CD14-positive monocyte (primary cell): Measurements from ENCODE around the gene NNAT. TPM values are rescaled to one million over a fixed set of nuclear protein-coding genes. Genes with fewer than 3 reads are reported as not detected.

Experiments
- DNase-seq, 3 donors: peaks; one replicate each; pipeline ENCODE4 v3.0.0-alpha.2; 2011 to 2022
- H2AFZ ChIP-seq: 2 replicates; pipeline ENCODE4 v1.6.0; 2012; ENCODE audit warnings: mild to moderate bottlenecking, low read depth, low read length, inconsistent platforms; ENCODE audit not compliant: insufficient read depth, poor library complexity, severe bottlenecking
- H3K27ac ChIP-seq, 2 donors: 1 replicate in 1 of 2; 2 replicates in 1 of 2; pipeline ENCODE4 v1.5.1; 2012 to 2013; ENCODE audit warnings: low read length in 2 of 2, control low read depth in 1 of 2, inconsistent platforms in 1 of 2, low read depth in 1 of 2, mild to moderate bottlenecking in 1 of 2
- H3K27me3 ChIP-seq, 2 donors: one replicate each; pipeline versions ENCODE4 v1.6.0 to v1.6.1; 2011 to 2013; ENCODE audit warnings: low read length in 2 of 2; ENCODE audit not compliant: control insufficient read depth in 2 of 2, insufficient read depth in 2 of 2
- H3K36me3 ChIP-seq, 2 donors: replicated peaks in 1 of 2; 1 replicate in 1 of 2; 2 replicates in 1 of 2; pipeline versions ENCODE4 v1.5.1 to v1.6.1; 2012 to 2013; ENCODE audit warnings: low read length in 2 of 2, control low read depth in 1 of 2, inconsistent platforms in 1 of 2, mild to moderate bottlenecking in 1 of 2; ENCODE audit not compliant: insufficient read depth in 2 of 2, control insufficient read depth in 1 of 2
- H3K4me1 ChIP-seq, 2 donors: 1 replicate in 1 of 2; 2 replicates in 1 of 2; pipeline versions ENCODE4 v1.5.1 to v1.6.1; 2012 to 2013; ENCODE audit warnings: low read length in 2 of 2, control low read depth in 1 of 2, inconsistent platforms in 1 of 2, mild to moderate bottlenecking in 1 of 2, moderate library complexity in 1 of 2; ENCODE audit not compliant: insufficient read depth in 2 of 2, control insufficient read depth in 1 of 2
- H3K4me2 ChIP-seq: replicated peaks from 2 replicates; pipeline ENCODE3; 2012; ENCODE audit warnings: low read length, moderate library complexity, mild to moderate bottlenecking; ENCODE audit not compliant: poor library complexity, severe bottlenecking; ENCODE audit errors: extremely low read depth
- H3K4me3 ChIP-seq, 3 experiments: fragments of 200-600 bp in 1 of 3; sonication (generic) in 1 of 3; replicated peaks in 1 of 3; 1 replicate in 2 of 3; 2 replicates in 1 of 3; pipeline ENCODE4 v1.5.1; 2011 to 2013; ENCODE audit warnings: low read length in 3 of 3, mild to moderate bottlenecking in 3 of 3, control low read depth in 2 of 3, low read depth in 2 of 3, inconsistent platforms in 1 of 3, moderate library complexity in 1 of 3
- H3K79me2 ChIP-seq: 2 replicates; pipeline ENCODE4 v1.6.0; 2012; ENCODE audit warnings: mild to moderate bottlenecking, control low read depth, inconsistent platforms, low read length, moderate library complexity; ENCODE audit not compliant: insufficient read depth
- H3K9ac ChIP-seq: 2 replicates; pipeline ENCODE4 v1.6.0; 2017; ENCODE audit warnings: low read length, mild to moderate bottlenecking; ENCODE audit not compliant: insufficient read depth, poor library complexity, severe bottlenecking
- H3K9me3 ChIP-seq, 2 donors: replicated peaks in 1 of 2; 1 replicate in 1 of 2; 2 replicates in 1 of 2; pipeline versions ENCODE4 v1.5.1 to v1.6.1; 2012 to 2013; ENCODE audit warnings: low read length in 2 of 2, control low read depth in 1 of 2; ENCODE audit not compliant: control insufficient read depth in 1 of 2, insufficient read depth in 1 of 2
- H4K20me1 ChIP-seq: 2 replicates; pipeline ENCODE4 v1.6.0; 2012; ENCODE audit warnings: mild to moderate bottlenecking, low read length, control low read depth, moderate library complexity; ENCODE audit not compliant: insufficient read depth
- H3K27ac Mint-ChIP-seq, 7 donors: one replicate each; pipeline ENCODE4 v1.8.0; 2020; ENCODE audit warnings: mild to moderate bottlenecking in 7 of 7, mixed read lengths in 7 of 7, moderate library complexity in 6 of 7, inconsistent platforms in 2 of 7
- H3K27me3 Mint-ChIP-seq, 3 donors: one replicate each; pipeline ENCODE4 v1.8.0; 2021 to 2022; ENCODE audit warnings: low read depth in 3 of 3, mild to moderate bottlenecking in 3 of 3, mixed read lengths in 3 of 3, moderate library complexity in 3 of 3, inconsistent platforms in 1 of 3
- H3K36me3 Mint-ChIP-seq, 2 donors: one replicate each; pipeline ENCODE4 v1.8.0; 2020; ENCODE audit warnings: mixed read lengths in 2 of 2, inconsistent platforms in 1 of 2, mild to moderate bottlenecking in 1 of 2
- H3K4me1 Mint-ChIP-seq: one replicate; pipeline ENCODE4 v1.8.0; 2020; ENCODE audit warnings: mild to moderate bottlenecking, mixed read lengths
- H3K4me3 Mint-ChIP-seq, 2 donors: one replicate each; pipeline ENCODE4 v1.8.0; 2020; ENCODE audit warnings: mild to moderate bottlenecking in 2 of 2, mixed read lengths in 2 of 2, moderate library complexity in 1 of 2
- H3K9me3 Mint-ChIP-seq, 7 donors: one replicate each; pipeline ENCODE4 v1.8.0; 2020 to 2022; ENCODE audit warnings: mixed read lengths in 7 of 7, mild to moderate bottlenecking in 6 of 7, moderate library complexity in 6 of 7, inconsistent platforms in 2 of 7
- WGBS: methylation state at CpG from one replicate; pipeline ENCODE4 v1.1.5; 2013; ENCODE audit warnings: missing lambda C conversion rate; ENCODE audit not compliant: insufficient coverage; 5-methylcytosine and 5-hydroxymethylcytosine counted together
- intact Hi-C, 2 donors: fragments of 100-400 bp; cut with micrococcal nuclease; formaldehyde crosslinking; loops; one replicate each; pipeline versions ENCODE4 v1.15.0 to v1.15.1; 2023
- polyA plus RNA-seq, 3 donors: library from polyadenylated mRNA; depleted of rRNA in 1 of 3; unstranded in 2 of 3; stranded (reverse) in 1 of 3; fragments of 300-500 nt in 2 of 3; fragments of >200 nt in 1 of 3; fragmentation: Illumina TruSeq in 2 of 3; gene quantifications; 1 replicate in 2 of 3; 2 replicates in 1 of 3; pipeline ENCODE4 v1.2.3, GENCODE V29; 2012 to 2021
- TF ChIP-seq, protein P1 (sequence below): fragments of 200-600 bp; IDR thresholded peaks from one replicate; pipeline ENCODE4 v1.8.0; 2022; ENCODE audit warnings: antibody characterized with exemption, mild to moderate bottlenecking

NNAT gene
- polyA plus RNA-seq, 3 donors, result not detected

DNA sequence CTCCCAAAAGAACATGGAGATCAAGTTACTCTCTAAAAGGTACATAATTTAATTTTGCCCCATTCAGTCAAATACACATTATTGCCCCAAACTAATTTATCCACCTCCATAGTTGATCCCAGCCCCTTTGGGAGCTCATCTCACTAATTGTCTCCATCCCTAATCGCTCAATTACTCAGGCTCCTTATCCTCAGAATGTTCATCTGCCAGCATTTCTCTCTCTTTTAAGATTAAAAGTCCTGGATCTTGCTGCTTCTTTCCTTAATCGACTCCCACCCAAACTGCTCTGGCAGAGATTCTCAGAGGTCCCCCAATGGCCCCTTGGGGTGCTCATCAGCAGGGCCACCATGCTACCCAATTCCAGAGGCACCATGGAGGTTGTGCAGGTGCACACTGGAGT lies 18.4 kb upstream of the NNAT start:
- Histone ChIP-seq H2AFZ (no peak overlapping the region), H3K4me3 (no peak overlapping the region), H3K9me3 (no peaks in the 10 kb centered on the region), H3K27ac (no peak overlapping the region), H3K36me3 (peaks cover 0 to under 1% of the 10 kb centered on the region in 2 donors), H3K4me1 (no peaks in the 10 kb centered on the region), H3K27me3 (no peaks in the 10 kb centered on the region), H3K9ac (no peak overlapping the region), H3K4me2 (no peak overlapping the region), H3K79me2 (no peaks in the 10 kb centered on the region), H4K20me1 (peaks cover 51% of the 10 kb centered on the region)
- WGBS, result 96% methylated on average over 2 of the region's 2 CpGs
- Mint-ChIP-seq H3K36me3 (peaks cover 3 to 10% of the 10 kb centered on the region in 2 donors), H3K9me3 (no peaks in the 10 kb centered on the region), H3K27ac (no peak overlapping the region), H3K4me3 (no peak overlapping the region), H3K4me1 (no peaks in the 10 kb centered on the region), H3K27me3 (no peaks in the 10 kb centered on the region)
- intact Hi-C loops, result no loop called here
- TF ChIP-seq, protein P1, sequence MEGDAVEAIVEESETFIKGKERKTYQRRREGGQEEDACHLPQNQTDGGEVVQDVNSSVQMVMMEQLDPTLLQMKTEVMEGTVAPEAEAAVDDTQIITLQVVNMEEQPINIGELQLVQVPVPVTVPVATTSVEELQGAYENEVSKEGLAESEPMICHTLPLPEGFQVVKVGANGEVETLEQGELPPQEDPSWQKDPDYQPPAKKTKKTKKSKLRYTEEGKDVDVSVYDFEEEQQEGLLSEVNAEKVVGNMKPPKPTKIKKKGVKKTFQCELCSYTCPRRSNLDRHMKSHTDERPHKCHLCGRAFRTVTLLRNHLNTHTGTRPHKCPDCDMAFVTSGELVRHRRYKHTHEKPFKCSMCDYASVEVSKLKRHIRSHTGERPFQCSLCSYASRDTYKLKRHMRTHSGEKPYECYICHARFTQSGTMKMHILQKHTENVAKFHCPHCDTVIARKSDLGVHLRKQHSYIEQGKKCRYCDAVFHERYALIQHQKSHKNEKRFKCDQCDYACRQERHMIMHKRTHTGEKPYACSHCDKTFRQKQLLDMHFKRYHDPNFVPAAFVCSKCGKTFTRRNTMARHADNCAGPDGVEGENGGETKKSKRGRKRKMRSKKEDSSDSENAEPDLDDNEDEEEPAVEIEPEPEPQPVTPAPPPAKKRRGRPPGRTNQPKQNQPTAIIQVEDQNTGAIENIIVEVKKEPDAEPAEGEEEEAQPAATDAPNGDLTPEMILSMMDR, result no peak
- no peak for DNase-seq

DNA sequence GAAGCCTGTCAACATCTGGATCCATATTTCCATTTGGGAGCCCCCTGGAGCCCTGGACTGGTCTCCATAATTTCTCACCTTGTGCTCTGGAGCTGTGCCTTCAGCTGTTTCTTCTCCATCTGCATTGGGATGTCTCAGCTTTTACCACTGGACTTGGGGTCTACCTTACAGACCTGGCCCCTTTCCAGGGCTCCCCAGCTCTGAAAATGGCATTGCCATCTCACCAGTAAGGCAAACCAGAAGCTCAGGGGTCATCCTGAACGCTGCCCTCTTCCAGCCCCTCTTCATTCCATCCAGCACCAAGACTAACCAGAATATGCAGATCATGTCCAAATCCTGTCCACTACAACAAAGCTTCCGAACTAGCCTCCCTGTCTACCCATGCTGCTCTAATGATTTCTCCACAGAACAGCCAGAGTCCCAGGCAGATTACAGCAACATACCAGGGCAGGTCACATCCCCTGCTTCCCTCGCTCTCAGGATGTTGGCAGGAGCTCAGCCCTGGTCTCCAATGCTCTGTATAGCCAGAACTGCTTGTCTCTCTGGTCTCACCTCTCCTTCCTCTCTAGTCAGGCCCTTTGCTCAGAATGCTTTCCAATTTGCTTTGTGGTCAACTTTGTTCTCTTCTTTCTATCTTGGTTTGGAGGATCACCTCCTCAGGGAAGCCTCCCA lies 17.7 kb upstream of the NNAT start:
- H3K27ac ChIP-seq, result no peak overlapping the region
- peaks cover 52% of the 10 kb centered on the region for H4K20me1 ChIP-seq
- Mint-ChIP-seq H3K27me3 (no peaks in the 10 kb centered on the region), H3K4me1 (no peaks in the 10 kb centered on the region), H3K36me3 (peaks cover 2 to 10% of the 10 kb centered on the region in 2 donors), H3K4me3 (no peak overlapping the region), H3K27ac (no peak overlapping the region), H3K9me3 (no peaks in the 10 kb centered on the region)
- TF ChIP-seq, protein P1, result no peak
- no peak overlapping the region for H3K4me2 ChIP-seq
- H2AFZ ChIP-seq, result no peak overlapping the region
- no peaks in the 10 kb centered on the region for H3K4me1 ChIP-seq
- intact Hi-C loops, result no loop called here
- H3K9me3 ChIP-seq, result no peaks in the 10 kb centered on the region
- H3K9ac ChIP-seq, result no peak overlapping the region
- H3K4me3 ChIP-seq, result no peak overlapping the region
- DNase-seq, result no peak
- no peaks in the 10 kb centered on the region for H3K79me2 ChIP-seq
- peaks cover 0 to 8% of the 10 kb centered on the region in 2 donors for H3K36me3 ChIP-seq
- 93% methylated on average over 3 of the region's 3 CpGs for WGBS
- no peaks in the 10 kb centered on the region for H3K27me3 ChIP-seq
